Neuronal stem cell (in vitro differentiated cells): ENCODE measurements around the gene CEBPB.

Experiments used
- DNase-seq: peaks from one replicate; pipeline ENCODE4 v3.0.0-alpha.2; 2013; ENCODE audit warnings: low spot score
- H2AFZ ChIP-seq: one replicate; pipeline ENCODE4 v1.6.1; 2013; ENCODE audit warnings: mild to moderate bottlenecking, low read length, inconsistent platforms
- H2AK5ac ChIP-seq: 2 replicates; pipeline ENCODE4 v1.6.1; 2013; ENCODE audit warnings: low read depth, mild to moderate bottlenecking, inconsistent platforms, low read length, moderate library complexity, mixed read lengths
- H2BK120ac ChIP-seq: 2 replicates; pipeline ENCODE4 v1.6.1; 2013; ENCODE audit warnings: low read depth, mild to moderate bottlenecking, inconsistent platforms, low read length, moderate library complexity, mixed read lengths
- H2BK12ac ChIP-seq: one replicate; pipeline ENCODE4 v1.6.1; 2013; ENCODE audit warnings: low read length, inconsistent platforms
- H2BK15ac ChIP-seq: 2 replicates; pipeline ENCODE4 v1.6.1; 2013; ENCODE audit warnings: mild to moderate bottlenecking, low read length, inconsistent platforms, mixed read lengths
- H2BK5ac ChIP-seq: one replicate; pipeline ENCODE4 v1.6.1; 2013; ENCODE audit warnings: inconsistent platforms, mild to moderate bottlenecking, low read length, moderate library complexity
- H3K14ac ChIP-seq: one replicate; pipeline ENCODE4 v1.6.1; 2013; ENCODE audit warnings: low read length, inconsistent platforms
- H3K18ac ChIP-seq: 2 replicates; pipeline ENCODE4 v1.6.1; 2013; ENCODE audit warnings: low read length, inconsistent platforms
- H3K23ac ChIP-seq: 2 replicates; pipeline ENCODE4 v1.6.1; 2013; ENCODE audit warnings: low read depth, mild to moderate bottlenecking, mixed read lengths, low read length, inconsistent platforms; ENCODE audit not compliant: poor library complexity
- H3K27ac ChIP-seq: replicated peaks from 3 replicates; pipeline ENCODE4 v1.5.1; 2013; ENCODE audit warnings: low read length, inconsistent platforms
- H3K27me3 ChIP-seq, 3 experiments: 2 replicates each; pipeline ENCODE4 v1.6.1; 2013; ENCODE audit warnings: low read length in 3 of 3, mild to moderate bottlenecking in 2 of 3, inconsistent platforms in 1 of 3, low read depth in 1 of 3, mixed read lengths in 1 of 3, moderate library complexity in 1 of 3; ENCODE audit not compliant: control insufficient read depth in 3 of 3, insufficient read depth in 3 of 3
- H3K36me3 ChIP-seq, 2 donors: replicated peaks in 1 of 2; 2 replicates each; pipeline ENCODE4 v1.6.1; 2013; ENCODE audit warnings: low read length in 2 of 2; ENCODE audit not compliant: control insufficient read depth in 2 of 2, insufficient read depth in 2 of 2
- H3K4ac ChIP-seq: 2 replicates; pipeline ENCODE4 v1.6.1; 2013; ENCODE audit warnings: inconsistent platforms, mild to moderate bottlenecking, low read length, moderate library complexity
- H3K4me1 ChIP-seq, 2 donors: 1 replicate in 1 of 2; 2 replicates in 1 of 2; pipeline ENCODE4 v1.6.1; 2013; ENCODE audit warnings: low read length in 2 of 2, low read depth in 1 of 2; ENCODE audit not compliant: control insufficient read depth in 2 of 2, insufficient read depth in 1 of 2
- H3K4me2 ChIP-seq: one replicate; pipeline ENCODE4 v1.6.1; 2013; ENCODE audit warnings: mild to moderate bottlenecking, low read length, inconsistent platforms; ENCODE audit not compliant: insufficient read depth, poor library complexity, severe bottlenecking
- H3K4me3 ChIP-seq, 2 donors: 2 replicates each; pipeline ENCODE4 v1.5.1; 2013; ENCODE audit warnings: low read length in 2 of 2, mild to moderate bottlenecking in 2 of 2, inconsistent platforms in 1 of 2, moderate library complexity in 1 of 2
- H3K79me1 ChIP-seq: one replicate; pipeline ENCODE4 v1.6.1; 2013; ENCODE audit warnings: low read depth, mild to moderate bottlenecking, inconsistent platforms, low read length, moderate library complexity
- H3K9ac ChIP-seq: one replicate; pipeline ENCODE4 v1.6.1; 2013; ENCODE audit warnings: mild to moderate bottlenecking, low read depth, low read length, inconsistent platforms; ENCODE audit not compliant: poor library complexity
- H3K9me3 ChIP-seq, 2 donors: replicated peaks in 1 of 2; 2 replicates each; pipeline versions ENCODE3 to v1.6.1; 2013; ENCODE audit warnings: low read length in 2 of 2, mild to moderate bottlenecking in 2 of 2, inconsistent platforms in 1 of 2, low read depth in 1 of 2, mixed read lengths in 1 of 2, moderate library complexity in 1 of 2; ENCODE audit not compliant: control insufficient read depth in 2 of 2, insufficient read depth in 1 of 2
- H4K8ac ChIP-seq: one replicate; pipeline ENCODE4 v1.6.1; 2013; ENCODE audit warnings: low read depth, mild to moderate bottlenecking, inconsistent platforms, low read length, moderate library complexity
- H4K91ac ChIP-seq: one replicate; pipeline ENCODE4 v1.6.1; 2013; ENCODE audit warnings: low read length, low read depth, mild to moderate bottlenecking, inconsistent platforms; ENCODE audit not compliant: poor library complexity
- WGBS, 2 donors: extraction: QIAGEN DNeasy Blood & Tissue Kit; methylation state at CpG; one replicate each; pipeline ENCODE4 v1.1.7; 2013; ENCODE audit warnings: missing lambda C conversion rate in 2 of 2, mixed read lengths in 1 of 2; ENCODE audit not compliant: insufficient read length in 2 of 2, insufficient replicate concordance in 1 of 2; ENCODE audit errors: extremely low coverage in 2 of 2; 5-methylcytosine and 5-hydroxymethylcytosine counted together

The CEBPB gene

DNA sequence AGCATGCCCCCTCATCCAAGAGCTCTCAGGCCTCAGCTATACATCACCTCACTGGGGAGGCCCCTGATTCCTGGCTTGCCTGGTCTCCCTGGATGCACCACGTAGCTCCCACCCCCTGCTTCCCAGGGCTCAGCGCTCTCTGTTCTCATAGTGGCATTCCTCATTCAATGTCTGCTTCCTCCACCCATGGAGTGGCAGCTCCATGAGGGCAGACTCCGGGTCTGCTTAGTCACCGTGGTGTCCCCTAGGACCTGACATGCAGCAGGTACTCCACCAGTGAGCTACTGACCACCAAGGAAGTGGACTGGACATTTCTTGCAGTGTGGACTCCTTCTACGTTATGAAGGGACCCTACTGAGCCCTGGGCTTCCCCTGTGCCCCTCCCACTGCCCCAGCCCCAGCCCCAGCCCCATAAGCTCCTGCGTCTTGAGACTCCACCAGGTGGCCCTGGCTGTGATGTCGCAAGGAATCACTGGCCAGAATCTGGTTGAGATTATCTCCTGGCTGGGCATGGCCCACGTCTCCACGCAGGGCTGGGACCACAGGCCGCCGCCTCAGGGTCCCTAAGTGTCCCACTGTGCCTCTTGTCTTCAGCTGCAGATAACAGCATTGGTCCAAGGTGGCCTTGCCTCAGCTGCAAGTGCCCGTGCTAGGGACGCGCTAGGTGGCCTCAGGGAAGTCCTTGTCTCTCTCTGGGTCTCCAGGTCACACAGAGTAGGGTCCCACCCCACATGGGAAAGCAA, 26.7 kb downstream of the CEBPB start:
- Histone ChIP-seq H2BK15ac (peak overlapping the region; percentile 79), H3K9ac (no peak overlapping the region), H3K23ac (no peak overlapping the region), H3K14ac (no peak overlapping the region), H2BK120ac (no peak overlapping the region), H2AK5ac (peak overlapping the region; percentile 21), H3K4me2 (no peak overlapping the region), H4K8ac (no peak overlapping the region), H2BK5ac (peak overlapping the region; percentile 29), H3K18ac (peak overlapping the region; percentile 32), H2AFZ (no peak overlapping the region), H3K79me1 (no peaks in the 10 kb centered on the region), H3K36me3 (no peaks in the 10 kb centered on the region), H2BK12ac (no peak overlapping the region), H3K9me3 (no peaks in the 10 kb centered on the region), H3K4ac (no peak overlapping the region), H3K27me3 (peaks cover 0 to 30% (median 0%) of the 10 kb centered on the region in 3 experiments), H3K4me1 (peaks cover 0 to 7% of the 10 kb centered on the region in 2 donors), H4K91ac (no peak overlapping the region), H3K4me3 (no peak overlapping the region), H3K27ac (no peak overlapping the region)
- DNase-seq: no peak
- no CpG with 5 or more reads among the region's 14 CpGs for WGBS, 2 donors

- Histone ChIP-seq H2AK5ac (no peak overlapping the region), H3K27ac (no peak overlapping the region), H3K4me1 (peaks cover 0 to 7% of the 10 kb centered on the region in 2 donors), H3K23ac (no peak overlapping the region), H2BK12ac (peak overlapping the region; percentile 26), H3K4me2 (no peak overlapping the region), H4K91ac (no peak overlapping the region), H3K4me3 (no peak overlapping the region), H3K36me3 (no peaks in the 10 kb centered on the region), H3K9me3 (no peaks in the 10 kb centered on the region), H3K79me1 (no peaks in the 10 kb centered on the region), H3K27me3 (peaks cover 0 to 19% (median 0%) of the 10 kb centered on the region in 3 experiments), H3K9ac (no peak overlapping the region), H3K14ac (no peak overlapping the region), H4K8ac (no peak overlapping the region), H2BK5ac (no peak overlapping the region), H3K4ac (no peak overlapping the region), H3K18ac (peak overlapping the region; percentile 15), H2AFZ (no peak overlapping the region), H2BK15ac (no peak overlapping the region), H2BK120ac (no peak overlapping the region)
- no peak for DNase-seq
- no CpG with 5 or more reads among the region's 5 CpGs for WGBS, 2 donors
Measured at GRCh38 chr20:50218987-50219435, 28.4 kb downstream of the CEBPB start.

DNA sequence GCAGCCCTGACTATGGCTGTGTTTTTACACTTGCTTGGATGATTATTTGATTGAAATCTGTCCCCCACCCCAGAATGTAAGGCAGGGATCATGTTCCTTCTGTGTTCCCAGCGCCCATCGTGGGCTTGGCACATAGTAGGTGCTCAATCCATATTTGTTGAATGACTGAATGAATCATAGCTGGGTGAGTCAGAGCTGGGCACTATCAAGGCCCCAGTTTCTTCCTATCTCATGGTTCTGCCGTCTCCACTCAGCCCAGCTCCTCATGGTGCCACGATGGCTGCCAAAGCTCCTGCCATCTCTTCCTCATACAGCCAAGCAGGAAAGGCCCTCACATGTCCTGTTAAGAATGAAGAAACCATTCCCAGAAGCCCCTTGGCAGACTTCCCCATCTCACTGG, 29.0 kb downstream of the CEBPB start:
- no peak for DNase-seq
- no peaks in the 10 kb centered on the region for H3K36me3 ChIP-seq
- peaks cover 0 to 7% of the 10 kb centered on the region in 2 donors for H3K4me1 ChIP-seq
- WGBS, 2 donors: no CpG with 5 or more reads among the region's 4 CpGs
- H3K4ac ChIP-seq: no peak overlapping the region
- no peak overlapping the region for H3K4me3 ChIP-seq
- no peak overlapping the region for H3K9ac ChIP-seq
- H3K27me3 ChIP-seq: peaks cover 0 to 13% (median 0%) of the 10 kb centered on the region in 3 experiments
- no peak overlapping the region for H2AK5ac ChIP-seq
- H2BK15ac ChIP-seq: no peak overlapping the region
- no peak overlapping the region for H2BK12ac ChIP-seq
- H3K27ac ChIP-seq: no peak overlapping the region
- no peak overlapping the region for H3K14ac ChIP-seq
- H3K4me2 ChIP-seq: no peak overlapping the region
- H4K91ac ChIP-seq: no peak overlapping the region
- H3K18ac ChIP-seq: no peak overlapping the region
- no peaks in the 10 kb centered on the region for H3K9me3 ChIP-seq
- H2AFZ ChIP-seq: no peak overlapping the region
- H3K79me1 ChIP-seq: no peaks in the 10 kb centered on the region
- no peak overlapping the region for H2BK120ac ChIP-seq
- H3K23ac ChIP-seq: no peak overlapping the region
- no peak overlapping the region for H4K8ac ChIP-seq
- H2BK5ac ChIP-seq: no peak overlapping the region

- Histone ChIP-seq H3K27ac (no peak overlapping the region), H3K4me3 (peak overlapping the region in 1 of 2 donors; percentile 39), H3K27me3 (peaks cover 0 to 9% (median 0%) of the 10 kb centered on the region in 3 experiments)
Measured at GRCh38 chr20:50220093-50220893, 29.7 kb downstream of the CEBPB start.

More at GRCh38 chr20:50220093-50220893, 29.7 kb downstream of the CEBPB start:
- Histone ChIP-seq H3K4me1 (peaks cover 0 to 3% of the 10 kb centered on the region in 2 donors), H3K14ac (no peak overlapping the region), H3K18ac (no peak overlapping the region), H2BK120ac (no peak overlapping the region), H3K4ac (no peak overlapping the region), H3K36me3 (no peaks in the 10 kb centered on the region), H3K4me2 (no peak overlapping the region), H2BK12ac (no peak overlapping the region), H3K9me3 (no peaks in the 10 kb centered on the region), H2BK5ac (no peak overlapping the region), H3K79me1 (no peaks in the 10 kb centered on the region), H4K91ac (no peak overlapping the region), H4K8ac (no peak overlapping the region), H3K9ac (no peak overlapping the region), H2AK5ac (peak overlapping the region; percentile 36), H3K23ac (no peak overlapping the region), H2BK15ac (no peak overlapping the region), H2AFZ (no peak overlapping the region)
- DNase-seq: no peak
- WGBS, 2 donors: no CpG with 5 or more reads among the region's 11 CpGs
